Rectal smooth muscle tissue (tissue), 1 donor: ENCODE results near the gene GIMAP8.
"Not testable (repeated sequence)": the region's sequence is repeated elsewhere in the genome, so short reads cannot be mapped to it uniquely, and the experiment has no call there.

Source experiments
- H3K27ac ChIP-seq: one replicate; pipeline ENCODE4 v1.7.0; 2013; ENCODE audit warnings: low read depth, low read length, inconsistent platforms
- H3K27me3 ChIP-seq: one replicate; pipeline ENCODE4 v1.7.0; 2013; ENCODE audit warnings: low read length; ENCODE audit not compliant: control insufficient read depth, insufficient read depth
- H3K36me3 ChIP-seq: one replicate; pipeline ENCODE4 v1.7.0; 2013; ENCODE audit warnings: low read length; ENCODE audit not compliant: control insufficient read depth, insufficient read depth
- H3K4me1 ChIP-seq: one replicate; pipeline ENCODE4 v1.7.0; 2013; ENCODE audit warnings: low read length; ENCODE audit not compliant: control insufficient read depth, insufficient read depth
- H3K4me3 ChIP-seq: one replicate; pipeline ENCODE4 v1.7.0; 2013; ENCODE audit warnings: low read length
- H3K9ac ChIP-seq: one replicate; pipeline ENCODE4 v1.7.0; 2013; ENCODE audit warnings: low read length

The GIMAP8 gene

DNA sequence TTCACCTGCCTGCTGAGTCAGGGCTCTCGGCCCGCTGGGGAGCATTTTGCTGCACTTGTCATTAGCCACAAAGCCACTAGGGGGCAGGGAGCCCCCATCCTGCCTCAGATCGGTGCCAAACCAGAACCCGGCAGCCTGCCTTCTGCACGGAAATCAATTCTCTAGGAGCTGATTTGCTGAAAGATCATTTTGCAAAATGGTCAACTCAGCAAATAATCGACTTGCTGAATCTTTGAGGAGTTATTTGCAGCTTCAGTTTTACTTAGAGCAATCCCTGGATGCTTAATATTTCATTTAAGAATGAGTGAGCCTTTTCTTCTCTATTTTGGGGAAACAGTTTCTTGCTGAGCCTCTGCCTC is 1.7 kb upstream of the GIMAP8 start:
- H3K9ac ChIP-seq: no peak overlapping the region
- no peak overlapping the region for H3K27ac ChIP-seq
- no peak overlapping the region for H3K4me3 ChIP-seq
- no peaks in the 10 kb centered on the region for H3K4me1 ChIP-seq
- no peaks in the 10 kb centered on the region for H3K36me3 ChIP-seq
- no peaks in the 10 kb centered on the region for H3K27me3 ChIP-seq

DNA sequence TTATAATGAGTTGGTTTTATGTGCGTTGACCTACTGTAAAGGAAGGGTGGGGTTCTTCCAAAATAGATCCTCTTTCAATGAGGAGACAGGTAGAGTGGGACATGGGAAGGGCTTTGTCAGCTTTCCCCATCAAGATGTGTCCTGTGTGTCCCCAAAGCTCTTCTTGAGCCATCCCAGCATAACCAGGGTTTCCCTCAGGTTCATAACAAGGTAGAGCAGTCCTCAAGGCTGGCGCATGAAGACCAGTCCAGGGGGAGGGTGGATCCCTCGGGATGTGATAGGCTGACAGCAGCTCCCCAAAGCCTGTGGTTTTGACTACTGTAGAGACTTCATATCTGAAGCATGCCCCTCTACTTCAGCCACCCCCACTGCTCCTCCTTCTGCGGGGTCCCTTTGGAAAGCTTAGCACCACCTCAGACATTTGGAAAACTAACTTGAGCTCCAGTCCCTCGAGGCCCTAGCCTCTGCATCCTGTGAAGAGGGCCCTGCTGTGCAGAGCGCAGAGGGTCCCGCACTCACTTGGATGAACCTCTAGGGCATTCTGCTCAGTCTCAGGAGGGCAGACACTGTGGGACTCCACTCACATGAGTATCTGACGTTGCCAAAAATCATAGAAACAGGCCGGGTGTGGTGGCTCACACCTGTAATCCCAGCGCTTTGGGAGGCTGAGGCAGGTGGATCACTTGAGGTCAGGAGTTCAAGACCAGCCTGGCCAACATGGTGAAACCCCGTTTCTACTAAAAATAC is 1.1 kb upstream of the GIMAP8 start:
- no peak overlapping the region for H3K27ac ChIP-seq
- H3K36me3 ChIP-seq: no peaks in the 10 kb centered on the region
- H3K9ac ChIP-seq: no peak overlapping the region
- no peaks in the 10 kb centered on the region for H3K4me1 ChIP-seq
- H3K4me3 ChIP-seq: peak overlapping the region; percentile 16
- no peaks in the 10 kb centered on the region for H3K27me3 ChIP-seq

DNA sequence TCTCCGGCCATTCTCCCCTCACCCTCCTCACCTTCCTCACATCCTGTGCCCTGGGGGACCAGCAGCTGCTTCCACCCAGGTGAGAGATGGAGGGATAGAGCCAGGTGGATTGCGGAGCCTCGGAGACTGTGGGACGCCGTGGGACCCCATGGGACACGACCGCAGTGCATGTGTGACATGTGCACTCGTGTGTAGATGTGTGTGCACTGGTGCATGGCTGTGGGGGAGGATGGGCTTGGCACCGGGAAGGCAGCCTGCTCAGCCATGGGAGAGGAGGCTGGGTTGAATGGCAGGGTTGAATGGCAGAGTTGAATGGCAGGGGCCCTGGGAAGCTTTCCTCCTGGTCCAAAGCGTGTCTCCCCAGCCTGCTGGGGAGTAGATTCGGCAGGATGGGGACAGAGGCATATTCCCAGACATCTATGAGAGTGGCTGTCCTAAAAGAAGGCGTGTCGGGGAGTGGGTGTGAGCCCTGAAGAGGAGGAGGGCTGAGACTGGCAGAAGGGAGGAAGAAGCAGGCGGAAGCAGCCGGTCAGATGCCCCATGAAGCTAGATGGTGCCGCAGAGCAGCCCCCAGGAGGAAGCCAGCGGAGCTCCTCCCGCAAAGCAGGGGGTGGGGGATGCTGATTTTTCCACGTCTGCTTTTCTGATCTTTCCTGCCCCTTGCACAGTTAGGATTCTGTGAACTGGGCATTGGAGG is 815 bp downstream of the GIMAP8 start:
- H3K27me3 ChIP-seq: no peaks in the 10 kb centered on the region
- no peaks in the 10 kb centered on the region for H3K4me1 ChIP-seq
- H3K9ac ChIP-seq: no peak overlapping the region
- H3K36me3 ChIP-seq: no peaks in the 10 kb centered on the region
- H3K27ac ChIP-seq: peak overlapping the region; percentile 27
- H3K4me3 ChIP-seq: peak overlapping the region; percentile 69

DNA sequence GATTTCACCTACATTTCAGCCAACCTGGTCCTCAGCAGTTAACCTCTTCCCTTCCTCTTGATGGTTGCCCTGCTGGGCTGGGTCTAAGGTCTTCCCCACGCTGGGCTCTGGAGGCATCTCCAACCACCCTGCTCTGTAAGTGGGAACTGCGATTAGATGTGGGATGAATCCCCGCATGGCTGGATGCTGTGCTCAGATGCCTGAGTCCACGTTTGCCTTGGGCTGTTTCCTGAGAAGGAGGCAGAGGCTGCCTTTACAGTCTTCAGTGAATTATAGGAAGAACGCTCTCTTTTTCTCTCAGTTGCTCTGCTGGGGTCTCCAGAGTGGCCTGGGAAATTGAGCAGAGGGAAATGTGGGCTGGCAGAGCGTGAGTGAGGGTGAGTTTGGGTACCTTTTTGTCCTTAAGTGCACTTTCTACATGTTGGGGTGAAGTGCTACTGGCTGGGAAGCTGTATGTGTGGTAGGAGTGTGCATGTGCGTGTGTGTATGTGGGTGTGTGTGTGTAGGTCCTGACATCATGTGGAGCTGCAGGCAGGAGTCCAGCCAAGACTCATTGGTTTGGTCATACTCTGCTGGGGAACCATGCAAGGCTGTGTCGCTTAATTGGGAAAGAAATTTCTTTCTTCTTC is 1.5 kb downstream of the GIMAP8 start:
- H3K36me3 ChIP-seq: no peaks in the 10 kb centered on the region
- H3K27ac ChIP-seq: no peak overlapping the region
- H3K4me3 ChIP-seq: peak overlapping the region; percentile 69
- no peaks in the 10 kb centered on the region for H3K27me3 ChIP-seq
- peak overlapping the region; percentile 45 for H3K9ac ChIP-seq
- no peaks in the 10 kb centered on the region for H3K4me1 ChIP-seq

DNA sequence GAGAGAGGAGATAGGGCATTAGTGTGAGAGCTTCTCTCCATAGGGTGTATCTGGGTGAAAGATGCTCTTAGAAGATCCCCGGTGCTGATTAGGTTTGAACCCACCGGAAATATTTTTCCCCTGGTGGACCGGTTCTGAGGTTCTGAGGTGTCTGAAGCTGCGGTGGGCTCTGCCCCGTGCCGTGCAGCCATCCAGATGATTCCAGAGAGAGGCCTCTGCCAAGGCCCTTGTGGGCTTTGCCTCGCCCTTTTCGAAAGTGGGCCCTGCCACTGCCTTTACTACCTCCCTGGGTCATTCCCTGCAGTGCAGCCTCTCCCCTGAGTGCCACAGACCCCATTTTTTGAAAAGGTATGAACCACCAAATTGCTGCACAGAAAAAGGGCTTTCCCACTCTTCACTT is 2.8 kb downstream of the GIMAP8 start:
- Histone ChIP-seq H3K9ac (no peak overlapping the region), H3K27ac (no peak overlapping the region), H3K4me1 (no peaks in the 10 kb centered on the region), H3K27me3 (no peaks in the 10 kb centered on the region), H3K36me3 (no peaks in the 10 kb centered on the region), H3K4me3 (peak overlapping the region; percentile 10)

DNA sequence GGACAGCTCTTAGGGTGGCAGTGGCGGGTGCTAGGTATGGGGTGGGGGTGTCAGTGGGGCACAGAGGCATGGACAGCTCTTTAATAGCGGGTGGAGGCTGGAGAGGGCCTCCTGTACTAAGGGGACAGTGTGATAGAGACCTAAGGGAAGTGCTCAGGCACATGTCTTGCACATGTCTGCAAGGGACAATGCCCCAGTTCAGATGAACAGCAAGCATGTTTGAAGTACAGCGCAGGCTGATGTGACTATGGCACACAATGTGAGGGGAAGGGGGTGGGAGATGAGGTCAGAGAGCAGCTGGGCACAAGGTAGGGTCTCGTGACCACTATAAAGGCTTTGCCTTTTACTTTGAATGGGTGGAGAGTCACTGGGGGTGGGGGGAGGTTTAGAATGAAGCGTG is 3.5 kb downstream of the GIMAP8 start:
- Histone ChIP-seq H3K27ac (no peak overlapping the region), H3K9ac (no peak overlapping the region), H3K36me3 (no peaks in the 10 kb centered on the region), H3K4me3 (no peak overlapping the region), H3K27me3 (no peaks in the 10 kb centered on the region), H3K4me1 (no peaks in the 10 kb centered on the region)

DNA sequence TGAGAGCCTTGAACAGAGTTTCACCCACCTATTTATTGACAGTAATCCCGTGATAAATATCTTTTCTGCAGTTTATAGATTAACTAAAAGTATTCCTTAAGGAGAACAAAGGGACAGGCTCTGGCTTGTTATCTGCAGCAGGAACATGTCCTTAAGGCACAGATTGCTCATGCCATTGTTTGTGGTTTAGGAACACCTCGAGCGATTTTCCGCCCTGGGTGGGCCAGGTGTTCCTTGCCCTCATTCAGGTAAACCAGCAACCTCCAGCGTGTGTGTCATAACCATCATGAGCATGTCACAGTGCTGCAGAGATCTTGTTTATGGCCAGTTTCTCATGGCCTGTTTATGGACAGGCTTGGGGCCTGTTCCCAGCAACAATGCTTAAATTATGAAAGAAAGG is 6.6 kb downstream of the GIMAP8 start:
- not testable (repeated sequence) for H3K4me1 ChIP-seq, H3K36me3 ChIP-seq, H3K27ac ChIP-seq, H3K4me3 ChIP-seq, H3K9ac ChIP-seq, H3K27me3 ChIP-seq

DNA sequence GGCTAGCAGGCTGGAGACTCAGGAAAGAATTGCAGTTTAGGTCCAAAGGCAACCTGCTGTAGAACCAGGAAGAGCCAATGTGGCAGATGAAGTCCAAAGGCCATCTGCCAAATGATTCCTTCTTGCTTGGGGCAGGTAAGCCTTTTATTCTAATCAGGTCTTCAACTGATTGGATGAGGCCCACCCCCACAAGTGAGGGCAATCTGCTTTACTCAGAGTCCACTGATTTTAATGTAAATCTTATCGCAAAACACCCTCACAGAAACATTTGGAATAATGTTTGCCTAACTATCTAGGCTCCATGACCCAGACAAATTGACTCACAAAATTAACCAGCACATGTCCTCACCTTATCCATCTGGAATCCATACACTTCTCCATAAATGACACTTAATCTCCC is 7.8 kb downstream of the GIMAP8 start:
- H3K27ac ChIP-seq: no peak overlapping the region
- peaks cover 2% of the 10 kb centered on the region for H3K36me3 ChIP-seq
- H3K4me3 ChIP-seq: no peak overlapping the region
- H3K4me1 ChIP-seq: no peaks in the 10 kb centered on the region
- H3K9ac ChIP-seq: no peak overlapping the region
- H3K27me3 ChIP-seq: no peaks in the 10 kb centered on the region

DNA sequence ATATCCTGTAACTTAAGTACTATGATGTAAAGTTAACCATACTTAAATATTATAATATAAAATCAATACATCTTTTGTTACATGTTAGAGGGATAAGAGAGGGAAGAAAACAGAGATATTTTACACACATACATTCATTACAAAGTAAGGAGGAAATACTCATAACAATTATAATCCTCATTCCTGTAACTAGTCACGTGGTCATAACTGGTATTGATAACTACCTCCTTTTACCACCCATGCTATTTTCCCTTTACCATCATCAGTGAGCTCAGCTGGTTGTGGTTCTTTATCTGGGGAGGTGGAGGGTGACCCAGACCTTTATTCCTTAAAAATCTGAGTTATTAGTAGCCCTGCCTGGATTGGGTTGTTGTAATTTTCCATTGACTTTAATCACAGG is 8.3 kb downstream of the GIMAP8 start:
- no peak overlapping the region for H3K27ac ChIP-seq
- no peak overlapping the region for H3K9ac ChIP-seq
- no peaks in the 10 kb centered on the region for H3K27me3 ChIP-seq
- peaks cover 2% of the 10 kb centered on the region for H3K36me3 ChIP-seq
- no peaks in the 10 kb centered on the region for H3K4me1 ChIP-seq
- no peak overlapping the region for H3K4me3 ChIP-seq

DNA sequence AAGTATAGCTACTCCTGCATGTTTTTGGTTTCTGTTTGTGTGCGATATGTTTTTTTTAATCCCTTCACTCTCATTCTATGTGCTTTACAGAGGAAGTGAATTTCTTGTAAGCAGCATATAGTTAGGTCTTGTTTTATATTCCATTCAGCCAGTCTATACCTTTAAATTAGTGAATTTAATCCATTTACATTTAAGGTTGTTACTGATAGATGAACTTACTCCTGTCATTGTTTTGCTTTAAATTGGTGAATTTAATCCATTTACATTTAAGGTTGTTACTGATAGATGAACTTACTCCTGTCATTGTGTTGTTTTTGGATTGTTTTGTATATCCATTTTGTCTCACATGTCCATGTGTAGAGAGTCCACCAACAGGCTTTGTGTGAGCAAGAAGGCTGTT is 11.1 kb downstream of the GIMAP8 start:
- peaks cover 2% of the 10 kb centered on the region for H3K36me3 ChIP-seq
- no peak overlapping the region for H3K9ac ChIP-seq
- no peak overlapping the region for H3K4me3 ChIP-seq
- H3K27me3 ChIP-seq: no peaks in the 10 kb centered on the region
- H3K27ac ChIP-seq: no peak overlapping the region
- H3K4me1 ChIP-seq: no peaks in the 10 kb centered on the region

DNA sequence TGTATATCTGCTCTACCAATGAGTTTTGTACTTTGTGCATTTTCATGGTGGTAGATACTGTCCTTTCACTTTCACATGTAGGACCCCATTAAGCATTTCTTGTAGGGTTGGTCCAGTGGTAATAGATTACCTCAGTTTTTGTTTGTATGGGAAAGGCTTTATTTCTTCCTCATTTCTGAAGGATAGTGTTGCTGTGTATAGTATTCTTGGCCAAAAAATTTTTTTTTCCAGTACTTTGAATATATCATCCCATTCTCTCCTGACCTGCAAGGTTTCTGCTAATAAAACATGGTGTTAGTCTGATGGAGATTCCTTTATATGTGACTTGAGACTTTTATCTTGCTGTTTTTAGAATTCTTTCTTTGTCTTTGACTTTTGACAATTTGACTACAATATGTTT is 12.0 kb downstream of the GIMAP8 start:
- no peaks in the 10 kb centered on the region for H3K4me1 ChIP-seq
- no peaks in the 10 kb centered on the region for H3K27me3 ChIP-seq
- no peak overlapping the region for H3K4me3 ChIP-seq
- no peak overlapping the region for H3K27ac ChIP-seq
- H3K9ac ChIP-seq: no peak overlapping the region
- peaks cover 4% of the 10 kb centered on the region for H3K36me3 ChIP-seq

DNA sequence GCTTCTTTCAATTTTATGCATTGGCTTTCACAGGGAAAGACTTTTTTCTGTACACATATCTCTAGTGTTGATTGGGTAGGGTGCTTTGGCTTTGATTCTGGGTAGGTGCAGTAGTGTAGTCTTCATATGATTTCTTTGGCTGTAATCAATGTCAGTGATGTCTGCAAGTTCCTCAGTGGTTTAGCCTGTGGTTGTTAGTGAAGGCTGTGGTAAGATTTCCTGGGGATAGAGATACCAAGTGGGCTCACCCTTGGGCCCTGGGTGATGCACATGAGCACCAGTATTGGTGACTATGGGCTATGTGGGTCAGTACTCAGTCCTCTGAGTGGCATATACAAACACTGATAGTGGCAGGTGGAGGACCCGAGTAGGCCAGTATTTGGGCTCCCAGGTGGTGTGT is 13.0 kb downstream of the GIMAP8 start:
- Histone ChIP-seq H3K27me3 (no peaks in the 10 kb centered on the region), H3K4me1 (no peaks in the 10 kb centered on the region), H3K4me3 (no peak overlapping the region), H3K27ac (no peak overlapping the region), H3K9ac (no peak overlapping the region), H3K36me3 (peaks cover 4% of the 10 kb centered on the region)

DNA sequence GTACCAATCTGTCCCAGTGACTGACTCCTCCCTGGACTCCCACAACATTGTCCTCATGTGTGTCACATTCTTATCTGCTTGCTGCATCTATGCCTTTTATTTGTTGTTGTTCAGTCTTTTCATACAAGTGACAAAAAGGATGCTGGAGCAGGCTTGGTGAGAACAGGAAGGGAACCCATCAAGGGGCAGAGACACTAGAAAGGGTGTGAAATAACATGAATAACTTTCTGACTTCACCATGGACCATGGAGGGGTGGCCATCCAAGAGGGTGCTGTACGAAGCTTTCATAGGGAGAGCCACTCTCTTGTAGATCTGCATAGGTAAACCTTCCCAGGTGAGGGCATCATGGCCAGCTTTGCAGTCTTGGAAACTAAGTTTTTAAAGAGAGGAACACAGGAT is 14.5 kb downstream of the GIMAP8 start:
- no peaks in the 10 kb centered on the region for H3K4me1 ChIP-seq
- no peak overlapping the region for H3K4me3 ChIP-seq
- H3K36me3 ChIP-seq: peaks cover 4% of the 10 kb centered on the region
- H3K27ac ChIP-seq: no peak overlapping the region
- H3K9ac ChIP-seq: no peak overlapping the region
- H3K27me3 ChIP-seq: no peaks in the 10 kb centered on the region
